Heart right ventricle (tissue), 16 donors: ENCODE data around the gene TNFRSF18. TPM values are rescaled to one million over a fixed set of nuclear protein-coding genes. Genes with fewer than 3 reads are reported as not detected.
"Not testable (repeated sequence)": the region's sequence is repeated elsewhere in the genome, so short reads cannot be mapped to it uniquely, and the experiment has no call there.

Experiments
- ATAC-seq, 8 donors: fragments of 200-7000 bp; cut with Tn5 transposase; one replicate each; pipeline ENCODE4 v1.9.1; 2020; ENCODE audit warnings: mild to moderate bottlenecking in 8 of 8, moderate library complexity in 8 of 8, moderate number of reproducible peaks in 1 of 8
- DNase-seq, 2 donors: peaks; one replicate each; pipeline ENCODE4 v3.0.0-alpha.2; 2020
- H3K27ac ChIP-seq, 10 donors: fragments of 200-600 bp; sonication (generic) in 2 of 10; one replicate each; pipeline versions ENCODE4 v1.5.0 to v1.8.0; 2020 to 2022; ENCODE audit warnings: mild to moderate bottlenecking in 3 of 10
- H3K27me3 ChIP-seq, 7 donors: fragments of 200-600 bp; one replicate each; pipeline ENCODE4 v1.8.0; 2021 to 2022; ENCODE audit warnings: mild to moderate bottlenecking in 2 of 7
- H3K36me3 ChIP-seq, 9 donors: fragments of 200-600 bp; sonication (generic) in 1 of 9; one replicate each; pipeline versions ENCODE4 v1.5.0 to v1.8.0; 2020 to 2022; ENCODE audit warnings: mild to moderate bottlenecking in 2 of 9
- H3K4me1 ChIP-seq, 9 donors: fragments of 200-600 bp; sonication (generic) in 1 of 9; one replicate each; pipeline versions ENCODE4 v1.5.0 to v1.8.0; 2020 to 2022; ENCODE audit warnings: mild to moderate bottlenecking in 4 of 9
- H3K4me3 ChIP-seq, 10 donors: fragments of 200-600 bp; sonication (generic) in 2 of 10; one replicate each; pipeline versions ENCODE4 v1.5.0 to v1.8.0; 2020 to 2022; ENCODE audit warnings: mild to moderate bottlenecking in 7 of 10, moderate library complexity in 2 of 10
- H3K9me3 ChIP-seq, 11 donors: fragments of 200-600 bp in 10 of 11; sonication (generic) in 2 of 11; one replicate each; pipeline versions ENCODE4 v1.5.0 to v1.8.0; 2013 to 2022; ENCODE audit warnings: mild to moderate bottlenecking in 2 of 11, control low read depth in 1 of 11, moderate library complexity in 1 of 11
- CTCF ChIP-seq, 9 donors: fragments of 200-600 bp; sonication (generic) in 2 of 9; IDR thresholded peaks; one replicate each; pipeline versions ENCODE4 v1.5.0 to v1.8.0; 2021 to 2022; ENCODE audit warnings: antibody characterized with exemption in 9 of 9, mild to moderate bottlenecking in 5 of 9, moderate library complexity in 1 of 9
- WGBS, 2 donors: extraction: QIAGEN DNeasy Blood & Tissue Kit; methylation state at CpG; one replicate each; pipeline ENCODE4 v1.1.7; 2013; ENCODE audit warnings: inconsistent platforms in 1 of 2; 5-methylcytosine and 5-hydroxymethylcytosine counted together
- intact Hi-C, 10 donors: fragments of 100-400 bp; cut with DNase I; formaldehyde crosslinking; loops; one replicate each; pipeline versions ENCODE4 v1.11.1 to v1.14.2; 2022
- polyA plus RNA-seq, 2 donors: library from polyadenylated mRNA; stranded (reverse); fragments of 200-250 nt; gene quantifications; one replicate each; pipeline ENCODE4 v1.2.3, GENCODE V29; 2013
- total RNA-seq, 10 donors: library from RNA; stranded (reverse); fragmentation: NEBNext Ultra II Directional in 3 of 10; extraction: Animal tissue kit (Norgen Biotek cat#: 25700) in 3 of 10; gene quantifications; one replicate each; pipeline versions ENCODE4 v1.2.1 to v1.2.4, GENCODE V29; 2021 to 2023
- donor health status: Arrhythmogenic right ventricular cardiomyopathy.
- donor health status: ischemic (EF 13 %, LVEDD 7.1; RV severe dilation, severe dysfunction).
- donor health status: healthy with polysubstance abuse.
- donor health status: DM: no; HTN: yes; CAD: no.
- donor health status: DM: no; HTN: no; CAD: no.
- donor health status: ischemic (EF 25% LVEDD 6.9; RV normal size, moderate dysfunction).
- donor health status: ischemic (EF 25% LVEDD 5.7; RV mildly dilated, moderate dysfunction).
- donor health status: healthy.
- donor health status: DM: yes; HTN: yes; CAD: no.
- donor health status: Ischemic cardiomyopathy.
- donor health status: ischemic (EF 35%, LVEDD 5.7; RV mildly dilated, moderate dysfunction).
- donor health status: nonischemic (EF 11% LVEDD 7.7; RV severe dilation, severe dysfunction).
- donor health status: DM: yes; HTN: yes; CAD: no.
- donor health status: PGD.
- donor health status: ischemic (EF 29% LVEDD 5.4; RV normal size, mild dysfunction).
- donor health status: nonischemic (EF 23%, LVEDD 6.1; RV moderate dilation, normal function).

Gene TNFRSF18
- total and polyA plus RNA-seq, 12 donors: 0.26 to 1.7 (median 0.38) TPM; not detected in 8

- Histone ChIP-seq H3K4me1 (peaks cover 0 to 10% (median 4%) of the 10 kb centered on the region in 9 donors), H3K9me3 (no peaks in the 10 kb centered on the region), H3K4me3 (no peak overlapping the region), H3K36me3 (no peaks in the 10 kb centered on the region), H3K27ac (no peak overlapping the region), H3K27me3 (peaks cover 10 to 86% (median 72%) of the 10 kb centered on the region in 7 donors)
- TF ChIP-seq CTCF (IDR thresholded peaks at IDR 0.05): no peak
- intact Hi-C loops: no loop called here
- ATAC-seq (no peak), DNase-seq (no peak)
- 76 to 80% methylated on average over 7 of the region's 7 CpGs for WGBS, 2 donors
Measured at GRCh38 chr1:1176931-1177330, 29.5 kb downstream of the TNFRSF18 start.

GRCh38 chr1:1176063-1176761, 30.2 kb downstream of the TNFRSF18 start:
- H3K27me3 ChIP-seq: peaks cover 10 to 86% (median 80%) of the 10 kb centered on the region in 7 donors
- H3K4me1 ChIP-seq, ATAC-seq, H3K4me3 ChIP-seq, H3K36me3 ChIP-seq, H3K9me3 ChIP-seq, DNase-seq, intact Hi-C loops, H3K27ac ChIP-seq: not testable (repeated sequence)
- WGBS, 2 donors: 22 to 29% methylated on average over 22 of the region's 22 CpGs

DNA sequence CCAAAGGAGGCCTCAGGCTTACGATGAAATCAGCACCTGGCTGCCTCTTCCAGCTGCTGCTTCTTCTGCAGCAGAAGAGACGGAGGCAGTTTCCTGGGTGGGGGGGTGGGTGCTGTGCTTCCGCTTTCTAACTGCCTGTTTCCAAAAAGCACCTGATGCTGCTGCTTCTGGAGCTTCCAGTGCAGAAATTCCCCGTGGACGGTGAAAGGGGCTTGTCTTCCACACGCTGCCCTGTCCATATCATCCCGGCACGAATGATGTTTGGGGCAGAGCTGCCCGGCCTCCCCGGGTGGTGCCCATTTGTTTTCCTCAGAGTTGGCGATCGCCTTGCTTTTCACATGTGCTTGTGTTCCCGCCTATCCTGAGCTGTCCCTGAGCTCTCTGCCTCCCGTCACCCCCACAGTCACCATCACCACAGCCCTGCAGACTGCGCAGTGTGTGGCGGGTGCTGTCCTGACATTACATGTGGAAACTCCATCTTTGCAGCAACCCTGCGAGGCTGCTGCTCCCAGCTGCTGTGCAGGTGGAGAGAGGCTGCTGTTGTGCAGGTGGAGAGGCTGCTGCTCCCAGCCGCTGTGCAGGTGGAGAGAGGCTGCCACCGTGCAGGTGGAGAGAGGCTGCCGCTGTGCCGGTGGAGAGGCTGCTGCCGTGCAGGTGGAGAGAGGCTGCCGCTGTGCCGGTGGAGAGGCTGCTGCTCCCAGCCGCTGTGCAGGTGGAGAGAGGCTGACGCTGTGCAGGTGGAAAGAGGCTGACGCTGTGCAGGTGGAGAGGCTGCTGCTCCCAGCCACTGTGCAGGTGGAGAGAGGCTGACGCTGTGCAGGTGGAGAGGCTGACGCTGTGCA, 30.9 kb downstream of the TNFRSF18 start:
- H3K27ac ChIP-seq: no peak overlapping the region
- no peak for DNase-seq
- H3K36me3 ChIP-seq: no peaks in the 10 kb centered on the region
- intact Hi-C loops: no loop called here
- peaks cover 13 to 93% (median 87%) of the 10 kb centered on the region in 7 donors for H3K27me3 ChIP-seq
- H3K4me3 ChIP-seq: no peak overlapping the region
- H3K4me1 ChIP-seq: peaks cover 0 to 10% (median 4%) of the 10 kb centered on the region in 9 donors
- no peak for ATAC-seq
- 80 to 82% methylated on average over 29 of the region's 29 CpGs for WGBS, 2 donors
- H3K9me3 ChIP-seq: no peaks in the 10 kb centered on the region
- no peak for TF ChIP-seq CTCF (IDR thresholded peaks at IDR 0.05)

- Histone ChIP-seq H3K9me3 (no peaks in the 10 kb centered on the region), H3K27ac (no peak within 1 kb of the TSS), H3K4me1 (peaks cover 0 to 10% (median 4%) of the 10 kb centered on the region in 9 donors), H3K4me3 (no peak within 1 kb of the TSS), H3K36me3 (no peaks in the 10 kb centered on the region), H3K27me3 (peaks cover 13 to 96% (median 87%) of the 10 kb centered on the region in 7 donors)
- WGBS, 2 donors: 19 to 23% methylated on average over 34 to 35 of the region's 35 CpGs
- DNase-seq: peak in 1 of 2 donors; percentile 15
- TF ChIP-seq CTCF (IDR thresholded peaks at IDR 0.05): no peak
- intact Hi-C loops: loop anchor here in 1 of 10 donors (5.0 kb wide), 1 partner anchor 52 kb away; no protein-coding TSS in a partner anchor
- peak in 3 of 8 donors; percentile 22 to 36 (median 35) for ATAC-seq
Measured at GRCh38 chr1:1173793-1174415, 32.5 kb downstream of the TNFRSF18 start, which contains the start of gene TTLL10. TTLL10 (plus strand) TSS chr1:1173880; CDS start chr1:1179216, 5,336 bp downstream.
